Middle frontal gyrus (tissue), 1 donor: Measurements from ENCODE around the gene ZNF341.

Experiments
- DNase-seq: peaks from one replicate; pipeline ENCODE4 v3.0.0-alpha.2; 2015; ENCODE audit warnings: low spot score; ENCODE audit errors: extremely low spot score

Gene ZNF341

DNA sequence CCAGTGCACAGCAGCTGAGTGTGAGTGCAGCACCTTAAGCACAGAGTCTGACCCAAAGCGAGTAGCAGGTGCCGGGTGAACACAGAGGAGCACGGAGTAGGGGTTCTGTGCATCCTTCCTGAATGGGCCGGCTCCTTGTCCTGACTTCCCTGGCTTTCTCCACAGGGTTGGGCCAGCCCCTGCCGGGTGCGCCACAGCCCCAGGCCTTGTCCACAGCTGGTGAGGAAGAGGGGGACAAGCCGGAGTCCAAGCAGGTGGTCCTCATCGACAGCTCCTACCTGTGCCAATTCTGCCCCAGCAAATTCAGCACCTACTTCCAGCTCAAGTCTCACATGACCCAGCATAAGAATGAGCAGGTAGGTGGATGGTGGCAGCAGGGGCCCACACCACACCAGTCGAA, 34.9 kb downstream of the ZNF341 start:
- no peak for DNase-seq

DNA sequence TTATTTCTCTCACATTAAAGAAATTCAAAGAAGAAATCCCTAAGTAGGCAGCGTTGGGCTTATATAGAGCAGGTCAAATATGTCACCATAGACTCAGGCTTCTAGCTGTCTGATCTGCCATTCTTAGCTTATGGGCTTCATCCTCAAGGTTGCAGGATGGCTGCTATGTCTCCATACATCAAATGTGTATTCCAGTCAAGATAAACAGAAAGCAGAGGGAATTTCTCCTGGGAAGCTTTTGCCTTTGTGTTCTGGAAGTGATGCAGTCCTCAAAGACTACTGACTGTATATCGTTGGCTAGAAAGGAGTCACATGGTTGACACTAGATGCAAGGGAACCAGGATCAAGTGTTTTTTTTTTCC, 36.0 kb downstream of the ZNF341 start:
- DNase-seq, result no peak

DNA sequence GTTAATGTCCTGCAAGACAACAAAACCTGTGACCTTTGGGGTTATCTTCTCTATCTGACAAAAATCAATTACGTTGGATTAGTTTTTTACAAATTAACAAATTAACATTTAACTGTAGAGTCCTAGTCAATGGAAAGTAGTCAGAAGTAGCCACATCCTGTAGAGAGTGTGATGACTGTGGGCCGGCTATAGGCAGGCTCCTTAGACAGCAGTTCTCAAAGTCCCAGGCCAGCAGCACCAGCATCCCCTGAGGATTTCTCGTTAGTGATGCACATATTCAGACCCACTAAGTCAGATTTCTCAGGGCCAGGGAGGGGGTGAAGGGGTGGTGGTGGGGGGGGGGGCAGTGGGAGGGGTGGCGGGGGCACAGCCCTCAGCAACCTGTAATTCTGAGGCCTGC, 37.2 kb downstream of the ZNF341 start:
- DNase-seq, result no peak

DNA sequence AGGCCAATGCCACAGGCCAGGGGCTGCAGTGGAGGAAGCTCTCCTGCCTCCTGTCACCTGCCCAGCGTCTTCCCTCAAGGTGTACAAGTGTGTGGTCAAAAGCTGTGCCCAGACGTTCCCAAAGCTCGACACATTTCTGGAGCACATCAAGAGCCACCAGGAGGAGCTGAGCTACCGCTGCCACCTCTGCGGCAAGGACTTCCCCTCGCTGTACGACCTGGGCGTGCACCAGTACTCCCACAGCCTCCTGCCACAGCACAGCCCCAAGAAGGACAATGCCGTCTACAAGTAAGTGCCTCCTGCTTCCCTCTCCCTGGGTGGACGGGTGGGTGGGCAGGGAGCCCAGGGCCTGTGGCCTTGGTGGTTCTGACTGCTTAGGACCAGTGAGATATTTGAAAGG, 38.2 kb downstream of the ZNF341 start:
- no peak for DNase-seq

DNA sequence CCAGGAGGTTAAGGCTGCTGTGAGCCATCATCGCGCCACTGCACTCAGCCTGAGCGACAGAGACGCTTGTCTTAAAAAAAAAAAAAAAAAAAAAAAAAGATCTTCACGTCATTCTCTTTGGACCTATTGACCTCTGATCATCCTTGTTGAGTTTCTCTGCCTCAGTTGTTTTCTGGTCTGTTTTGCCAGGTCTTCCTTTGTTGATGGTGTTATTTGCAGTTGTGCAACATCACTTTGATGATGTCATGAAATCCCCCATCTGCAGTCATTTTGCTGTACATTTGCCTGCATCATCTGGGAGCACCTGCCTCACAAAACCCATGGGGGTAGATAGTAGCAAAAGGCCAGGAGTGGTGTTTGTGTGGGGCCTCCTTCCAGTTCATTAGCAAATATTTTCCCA, 40.1 kb downstream of the ZNF341 start:
- no peak for DNase-seq

DNA sequence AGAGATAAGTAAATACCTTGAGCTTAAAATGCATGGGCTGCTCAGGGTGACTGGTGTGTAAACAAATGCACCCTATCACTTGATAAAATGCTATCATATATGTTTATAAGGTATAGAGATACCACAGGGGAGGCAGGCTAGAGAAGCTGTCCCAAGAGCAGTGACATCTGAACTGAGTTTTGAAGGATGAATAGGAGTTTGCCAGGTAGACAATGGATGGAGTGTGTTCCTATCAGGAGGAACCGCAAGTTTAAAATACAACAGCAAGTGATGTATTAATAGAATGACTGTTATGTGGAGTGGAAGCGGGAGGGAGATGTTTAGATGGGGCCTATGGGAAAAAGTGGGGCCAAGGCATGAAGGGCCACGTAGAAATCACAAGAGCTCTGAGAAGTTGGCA, 40.6 kb downstream of the ZNF341 start:
- DNase-seq, result no peak

DNA sequence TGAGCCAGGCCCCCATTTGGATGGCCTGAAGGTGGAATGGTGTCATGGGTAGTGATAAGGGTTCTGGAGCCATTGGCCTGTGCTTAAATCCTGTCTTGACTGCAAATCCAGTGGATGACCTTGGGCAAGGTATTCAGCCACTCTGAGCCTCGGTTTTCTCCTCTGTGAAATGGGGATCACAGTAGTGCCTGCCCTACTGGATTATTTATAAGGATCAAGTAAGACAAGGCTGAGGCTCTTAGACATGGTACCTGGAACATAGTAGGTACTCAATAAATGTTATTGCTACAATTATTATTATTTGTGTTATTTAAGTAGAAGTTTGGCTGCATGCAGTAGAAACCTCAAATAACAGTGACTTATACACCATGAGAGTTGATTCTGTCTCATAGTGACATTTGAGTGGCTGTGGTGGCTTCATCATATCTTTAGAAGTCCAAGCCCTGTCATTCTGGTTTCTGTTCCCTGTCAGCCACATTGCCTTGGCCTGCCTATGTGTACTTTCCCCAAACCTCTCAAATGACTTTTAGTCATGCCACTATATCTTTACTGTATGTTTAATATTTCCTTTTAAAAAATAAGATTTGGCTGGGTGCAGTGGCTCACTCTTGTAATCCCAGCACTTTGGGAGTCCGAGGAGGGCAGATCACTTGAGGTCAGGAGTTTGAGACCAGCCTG, 41.8 kb downstream of the ZNF341 start:
- no peak for DNase-seq

DNA sequence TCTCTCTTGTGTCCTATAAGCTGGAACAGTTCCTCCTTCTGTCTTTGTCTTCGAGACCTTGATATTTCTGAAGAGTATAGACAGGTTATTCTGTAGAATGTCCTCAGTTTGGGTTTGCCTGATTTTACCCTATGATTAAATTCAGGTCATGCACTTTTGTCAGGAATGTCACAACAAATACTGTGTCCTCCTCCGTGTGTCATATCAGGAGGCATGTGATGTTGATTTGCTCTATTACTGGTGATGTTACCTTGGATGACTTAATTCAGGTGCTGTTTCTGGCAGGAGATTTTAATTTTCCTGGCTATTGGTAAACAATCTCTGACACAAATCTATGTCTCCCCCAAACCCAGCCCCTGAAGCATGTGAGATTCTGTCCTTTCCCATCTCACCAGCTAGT, 46.0 kb downstream of the ZNF341 start:
- DNase-seq, result no peak

DNA sequence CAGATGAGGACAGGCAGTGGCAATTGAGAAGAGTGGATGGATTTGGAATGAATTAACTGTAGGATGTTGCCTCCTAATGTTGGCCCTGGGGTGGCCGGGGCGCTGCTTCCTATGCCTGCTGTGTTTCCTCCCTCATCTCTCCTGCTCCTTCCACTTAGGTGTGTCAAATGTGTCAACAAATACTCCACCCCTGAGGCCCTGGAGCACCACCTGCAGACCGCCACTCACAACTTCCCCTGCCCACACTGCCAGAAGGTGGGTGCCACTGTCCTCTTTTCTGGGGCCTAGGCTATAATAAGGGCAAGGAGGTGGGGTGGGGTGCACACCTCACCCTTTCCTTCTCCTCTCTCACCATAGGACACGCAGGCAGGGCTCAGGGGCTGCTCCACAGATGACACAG, 49.3 kb downstream of the ZNF341 start:
- DNase-seq, result no peak

DNA sequence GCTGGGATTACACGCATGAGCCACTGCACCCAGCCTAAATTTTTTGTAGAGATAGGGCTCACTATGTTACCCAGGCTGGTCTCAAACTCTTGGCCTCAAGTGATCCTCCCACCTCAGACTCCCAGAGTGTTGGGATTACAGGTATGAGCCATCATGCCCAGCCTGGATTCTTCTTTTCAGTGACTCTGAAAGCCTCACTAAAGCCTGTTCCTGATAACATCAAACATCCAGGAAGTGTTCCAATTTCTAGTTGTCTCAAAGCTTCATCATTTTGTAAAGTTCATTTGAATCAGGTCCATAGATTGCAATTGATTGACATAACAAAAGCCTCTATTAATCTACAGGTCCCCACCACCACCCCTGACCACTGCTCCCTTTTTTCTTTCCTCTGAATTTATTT, 50.1 kb downstream of the ZNF341 start:
- no peak for DNase-seq

DNA sequence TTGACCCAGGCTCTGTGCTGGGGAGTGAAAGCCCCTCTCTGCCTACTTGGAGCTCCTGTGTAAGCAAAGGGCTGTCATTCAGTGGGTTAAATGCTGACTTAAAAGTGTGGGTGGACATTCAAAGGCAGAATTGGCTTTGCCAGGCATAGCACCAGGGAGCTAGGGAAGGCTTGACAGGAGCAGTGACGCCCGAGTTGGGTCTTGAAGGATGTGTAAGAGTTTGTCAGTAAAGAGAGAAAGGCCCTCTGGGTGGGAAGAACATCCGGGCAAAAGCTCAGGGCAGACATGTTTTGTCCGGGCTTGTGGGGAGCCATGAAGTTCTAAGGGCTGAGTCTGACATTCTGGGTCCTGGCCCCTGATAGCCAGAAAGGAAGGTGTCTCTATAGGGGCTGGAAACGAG, 51.5 kb downstream of the ZNF341 start:
- no peak for DNase-seq

DNA sequence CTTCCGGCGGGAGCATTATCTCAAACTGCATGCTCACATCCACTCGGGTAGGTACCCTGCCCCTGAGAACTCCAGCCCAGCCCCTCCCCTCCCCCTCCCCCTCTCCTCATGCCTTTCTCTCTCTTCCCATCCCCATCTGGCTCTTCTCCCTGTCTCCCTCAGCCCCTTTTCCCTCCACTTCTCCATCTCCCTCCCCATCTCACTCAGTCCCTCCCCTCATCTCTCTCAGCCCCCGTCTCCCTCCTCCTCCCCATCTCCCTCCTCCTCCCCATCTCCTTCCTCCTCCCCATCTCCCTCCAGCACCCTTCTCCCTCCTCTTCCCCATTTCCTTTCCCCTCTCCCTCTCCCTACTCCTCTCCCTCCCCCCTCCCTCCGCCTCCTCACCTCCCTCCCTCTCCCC, 52.0 kb downstream of the ZNF341 start:
- DNase-seq, result no peak

DNA sequence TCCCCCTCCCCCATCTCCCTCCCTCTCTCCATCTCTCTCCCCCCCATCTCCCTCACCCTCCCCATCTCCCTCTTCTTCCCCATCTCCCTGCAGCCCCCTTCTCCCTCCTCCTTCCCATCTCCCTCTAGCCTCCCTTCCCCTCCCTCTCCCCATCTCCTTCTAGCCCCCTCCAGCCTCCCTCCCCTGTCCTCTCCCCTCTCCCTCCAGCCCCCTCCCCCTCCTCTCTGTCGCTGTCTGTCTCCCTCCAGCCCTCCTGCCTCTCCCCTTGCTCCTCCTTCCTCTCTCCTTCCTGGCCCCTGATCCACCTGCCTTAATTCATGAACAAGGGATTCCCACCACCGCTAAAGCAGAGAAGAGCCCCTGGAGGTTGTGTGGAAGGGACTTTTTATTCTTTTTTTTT, 52.4 kb downstream of the ZNF341 start:
- DNase-seq, result no peak

DNA sequence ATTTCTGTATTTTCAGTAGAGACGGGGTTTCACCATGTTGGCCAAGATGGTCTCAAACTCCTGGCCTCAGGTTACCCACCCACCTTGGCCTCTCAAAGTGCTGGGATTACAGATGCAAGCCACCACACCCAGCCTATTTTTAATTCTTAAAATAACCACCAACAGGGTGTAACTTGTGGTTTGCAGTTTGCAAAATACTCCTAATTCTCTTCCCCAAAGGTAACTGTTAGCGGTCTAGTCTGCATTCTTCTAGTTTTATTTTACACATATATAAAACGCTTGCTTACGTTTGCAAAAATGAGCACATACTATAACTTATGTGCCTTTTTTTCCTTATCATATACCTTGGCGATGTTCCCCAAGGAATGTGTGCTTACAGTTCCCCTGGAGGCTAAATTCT, 53.7 kb downstream of the ZNF341 start:
- DNase-seq, result no peak

DNA sequence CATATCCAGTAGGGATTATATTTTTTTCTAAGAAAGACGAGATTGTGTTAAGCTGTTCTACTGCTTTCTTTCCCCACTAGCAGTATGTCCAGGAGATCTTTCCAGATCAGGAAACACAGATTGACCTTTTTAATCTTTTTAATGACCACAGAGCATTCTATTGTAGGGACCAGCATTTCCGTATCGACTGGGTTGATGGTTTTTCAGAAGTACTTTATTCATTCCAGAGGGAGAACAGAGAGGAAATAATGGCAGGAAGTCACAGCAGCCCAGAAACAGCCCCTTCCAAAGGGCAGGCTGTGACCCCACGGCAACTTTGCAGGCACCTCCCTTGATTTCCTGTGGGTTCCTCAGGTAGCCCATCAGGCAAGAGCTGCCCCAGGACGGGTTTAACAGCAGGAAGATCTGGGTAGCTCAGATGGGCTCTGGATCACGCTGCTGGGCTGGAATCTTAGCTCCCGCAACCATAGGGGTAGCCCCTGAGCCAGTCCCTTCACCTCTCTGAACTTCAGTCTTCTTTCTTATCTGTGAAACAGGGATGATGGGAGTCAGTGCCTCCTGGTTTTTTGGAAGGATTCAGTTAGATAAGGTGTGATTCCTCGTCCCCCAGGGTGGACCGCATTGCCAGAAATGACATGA, 55.6 kb downstream of the ZNF341 start:
- no peak for DNase-seq

DNA sequence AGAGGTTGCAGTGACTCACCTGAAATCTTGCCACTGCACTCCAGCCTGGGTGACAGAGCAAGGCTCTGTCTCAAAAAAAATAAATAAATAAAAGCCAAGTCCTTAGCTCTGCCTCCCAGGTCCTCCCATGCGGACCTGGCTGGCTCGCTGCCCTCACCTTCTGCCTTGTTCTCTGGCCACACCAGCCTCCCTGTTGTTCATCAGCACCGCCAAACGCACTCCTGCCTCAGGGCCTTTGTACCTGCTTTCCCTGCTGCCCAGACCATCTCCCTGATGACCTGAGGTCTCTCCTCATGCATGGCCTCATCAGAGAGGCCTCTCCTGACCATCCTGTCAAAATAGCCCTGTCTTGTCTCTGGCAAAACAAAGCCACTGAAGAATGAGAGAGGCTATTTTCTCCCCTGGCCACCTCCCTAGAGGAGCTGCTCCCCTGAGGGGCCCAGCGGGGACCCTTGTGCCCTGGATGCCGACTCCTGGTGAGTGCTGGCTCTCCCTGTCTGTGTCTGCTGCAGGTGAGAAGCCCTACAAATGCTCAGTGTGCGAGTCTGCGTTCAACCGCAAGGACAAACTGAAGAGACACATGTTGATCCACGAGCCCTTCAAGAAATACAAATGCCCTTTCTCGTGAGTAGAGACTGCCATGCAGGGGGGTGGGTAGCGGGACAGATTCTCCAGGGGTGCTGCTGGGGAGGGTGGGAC, 56.7 kb downstream of the ZNF341 start:
- no peak for DNase-seq

DNA sequence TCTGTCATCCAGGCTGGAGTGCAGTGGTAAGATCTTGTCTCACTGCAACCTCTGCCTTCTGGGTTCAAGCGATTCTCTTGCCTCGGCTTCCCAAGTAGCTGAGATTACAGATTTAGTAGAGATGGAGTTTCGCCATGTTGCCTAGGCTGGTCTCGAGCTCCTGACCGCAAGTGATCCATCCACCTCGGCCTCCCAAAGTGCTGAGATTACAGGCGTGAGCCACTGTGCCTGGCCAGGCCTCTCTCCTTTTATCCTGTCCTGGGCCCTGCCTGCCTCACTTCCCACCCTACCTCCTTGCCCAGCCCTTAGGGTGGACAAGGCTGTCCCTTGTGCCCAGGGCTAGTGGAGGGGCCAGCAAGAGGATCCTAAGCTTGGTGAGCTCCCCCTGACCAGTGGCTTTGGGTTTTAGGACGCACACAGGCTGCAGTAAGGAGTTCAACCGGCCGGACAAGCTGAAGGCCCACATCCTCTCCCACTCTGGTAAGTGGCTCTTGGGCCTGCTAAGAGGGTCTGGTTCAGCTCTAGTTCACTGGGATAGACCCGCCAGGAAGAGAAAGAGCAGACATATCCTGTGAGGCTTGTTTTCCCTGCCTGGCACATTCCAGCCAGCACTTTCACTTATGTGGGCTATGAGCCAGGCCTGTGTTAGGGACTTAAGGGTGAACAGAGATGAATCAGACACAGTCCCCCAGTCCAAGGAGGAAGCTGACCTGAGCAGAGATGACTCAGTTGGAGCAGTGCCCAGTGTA, 57.5 kb downstream of the ZNF341 start:
- DNase-seq, result no peak

DNA sequence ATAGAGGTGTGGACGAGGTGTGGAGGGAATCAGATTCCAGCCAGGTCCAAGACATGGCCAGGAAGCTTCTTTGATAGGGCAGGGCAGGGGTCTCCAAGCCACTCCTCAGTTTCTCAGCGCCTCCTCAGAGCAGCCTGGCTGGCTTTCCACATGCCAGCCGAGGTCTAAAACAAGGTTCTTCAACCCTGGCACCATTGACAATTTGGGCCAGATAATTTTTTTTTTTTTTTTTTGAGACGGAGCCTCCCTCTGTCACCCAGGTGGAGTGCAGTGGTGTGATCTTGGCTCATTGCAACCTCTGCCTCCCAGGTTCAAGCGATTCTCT, 58.0 kb downstream of the ZNF341 start:
- DNase-seq, result no peak

DNA sequence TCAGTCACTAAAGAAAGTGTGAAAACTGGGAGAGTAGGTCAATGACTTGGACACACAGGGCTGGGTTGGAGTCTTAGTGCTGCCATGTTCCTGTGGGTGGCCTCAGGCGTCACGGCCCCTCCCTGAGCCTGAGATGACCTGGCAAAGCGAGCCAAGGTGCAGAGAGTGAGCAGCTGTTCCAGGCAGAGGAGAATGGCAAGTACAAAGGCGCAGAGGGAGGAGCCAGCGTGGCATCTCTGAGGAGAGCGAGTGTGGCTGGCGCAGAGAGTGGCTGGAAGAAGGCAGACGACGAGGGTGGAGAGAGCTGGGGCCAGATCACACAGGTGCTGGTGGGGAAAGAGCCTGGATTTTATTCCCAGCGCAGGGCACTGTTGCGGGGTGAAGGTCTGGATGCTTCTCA, 58.8 kb downstream of the ZNF341 start:
- DNase-seq, result no peak

DNA sequence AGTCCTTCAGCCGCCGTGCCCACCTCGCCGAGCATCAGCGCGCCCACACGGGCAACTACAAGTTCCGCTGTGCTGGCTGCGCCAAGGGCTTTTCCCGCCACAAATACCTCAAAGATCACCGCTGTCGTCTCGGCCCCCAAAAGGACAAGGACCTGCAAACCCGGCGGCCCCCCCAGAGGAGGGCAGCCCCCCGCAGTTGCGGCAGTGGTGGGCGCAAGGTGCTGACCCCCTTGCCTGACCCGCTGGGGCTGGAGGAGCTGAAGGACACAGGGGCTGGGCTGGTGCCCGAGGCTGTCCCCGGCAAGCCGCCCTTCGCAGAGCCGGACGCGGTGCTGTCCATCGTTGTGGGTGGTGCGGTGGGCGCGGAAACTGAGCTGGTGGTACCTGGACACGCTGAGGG, 59.2 kb downstream of the ZNF341 start:
- no peak for DNase-seq

DNA sequence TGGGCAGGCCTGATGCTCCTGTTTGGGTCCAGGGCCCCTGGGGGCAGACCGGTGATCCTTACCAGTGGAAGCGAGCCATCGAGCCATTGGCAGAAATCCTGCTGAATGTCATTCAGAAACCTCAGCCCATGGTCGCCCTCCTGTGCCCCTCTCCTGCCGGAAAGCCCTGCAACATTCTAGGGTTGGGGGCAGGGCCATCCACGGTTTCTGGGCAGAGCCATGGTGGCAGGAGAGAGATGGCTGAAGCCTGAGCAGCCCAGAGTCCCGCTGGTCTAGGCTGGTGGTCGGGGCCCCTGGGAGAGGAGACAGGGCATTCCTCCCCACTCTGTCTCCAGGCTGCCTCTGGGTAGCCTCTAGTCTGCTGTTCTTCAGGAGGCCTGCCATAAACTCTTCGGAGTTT, 59.7 kb downstream of the ZNF341 start:
- DNase-seq, result no peak

DNA sequence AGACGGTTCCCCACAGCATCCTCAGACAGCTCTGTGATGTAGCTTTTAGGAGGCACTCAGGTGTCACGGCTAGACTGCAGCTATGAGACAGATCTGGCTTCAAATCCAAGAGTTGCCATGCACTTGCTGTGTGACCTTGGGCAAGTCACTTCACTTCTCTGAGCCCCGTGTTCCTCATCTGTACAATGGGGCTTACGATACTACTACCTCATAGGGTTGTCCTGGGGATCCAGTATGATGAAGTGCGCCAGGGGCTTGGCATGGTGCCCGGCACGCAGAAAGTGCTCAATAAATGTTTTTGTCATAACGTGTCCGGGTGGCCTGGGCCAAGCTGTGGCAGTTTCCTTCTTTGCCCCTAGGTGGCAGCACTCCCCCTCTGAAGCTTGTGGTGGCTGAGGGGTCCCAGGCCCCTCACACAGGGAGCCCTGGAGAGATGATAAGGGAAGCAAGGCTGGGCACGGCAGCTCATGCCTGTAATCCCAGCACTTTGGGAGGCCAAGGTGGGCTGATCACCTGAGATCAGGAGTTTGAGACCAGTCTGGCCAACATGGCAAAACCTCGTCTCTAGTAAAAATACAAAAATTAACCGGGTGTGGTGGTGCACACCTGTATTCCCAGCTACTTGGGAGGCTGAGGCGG, 60.3 kb downstream of the ZNF341 start:
- DNase-seq, result no peak
